Mammary epithelial cell (primary cell): ENCODE measurements around the gene CDH12.

ENCODE experiments used
- EZH2 ChIP-seq: IDR thresholded peaks from 2 replicates; pipeline ENCODE4 v1.6.1; 2012; ENCODE audit warnings: low read length, inconsistent platforms, borderline replicate concordance
- TF ChIP-seq, protein P1 (sequence below), 2 donors: IDR thresholded peaks in 1 of 2; conservative IDR thresholded peaks in 1 of 2; 2 replicates each; pipeline ENCODE4 v1.5.1; 2011 to 2012; ENCODE audit warnings: inconsistent platforms in 2 of 2, low read length in 2 of 2, mild to moderate bottlenecking in 2 of 2, control low read depth in 1 of 2, low read depth in 1 of 2; ENCODE audit not compliant: insufficient read depth in 1 of 2; ENCODE audit errors: extremely low read depth in 1 of 2

- TF ChIP-seq, protein P1, sequence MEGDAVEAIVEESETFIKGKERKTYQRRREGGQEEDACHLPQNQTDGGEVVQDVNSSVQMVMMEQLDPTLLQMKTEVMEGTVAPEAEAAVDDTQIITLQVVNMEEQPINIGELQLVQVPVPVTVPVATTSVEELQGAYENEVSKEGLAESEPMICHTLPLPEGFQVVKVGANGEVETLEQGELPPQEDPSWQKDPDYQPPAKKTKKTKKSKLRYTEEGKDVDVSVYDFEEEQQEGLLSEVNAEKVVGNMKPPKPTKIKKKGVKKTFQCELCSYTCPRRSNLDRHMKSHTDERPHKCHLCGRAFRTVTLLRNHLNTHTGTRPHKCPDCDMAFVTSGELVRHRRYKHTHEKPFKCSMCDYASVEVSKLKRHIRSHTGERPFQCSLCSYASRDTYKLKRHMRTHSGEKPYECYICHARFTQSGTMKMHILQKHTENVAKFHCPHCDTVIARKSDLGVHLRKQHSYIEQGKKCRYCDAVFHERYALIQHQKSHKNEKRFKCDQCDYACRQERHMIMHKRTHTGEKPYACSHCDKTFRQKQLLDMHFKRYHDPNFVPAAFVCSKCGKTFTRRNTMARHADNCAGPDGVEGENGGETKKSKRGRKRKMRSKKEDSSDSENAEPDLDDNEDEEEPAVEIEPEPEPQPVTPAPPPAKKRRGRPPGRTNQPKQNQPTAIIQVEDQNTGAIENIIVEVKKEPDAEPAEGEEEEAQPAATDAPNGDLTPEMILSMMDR (conservative IDR thresholded peaks at IDR 0.05 in 1 of 2, IDR thresholded peaks at IDR 0.05 in 1 of 2; ENCODE audit: extremely low read depth in 1 of 2, insufficient read depth in 1 of 2, low read depth in 1 of 2, low read length in 2 of 2), result no peak
- TF ChIP-seq EZH2, result no peak
Observed at GRCh38 chr5:22514231-22514630, 338.9 kb downstream of the CDH12 start.
